Lower leg skin (tissue), 4 donors: ENCODE measurements around the gene DNAJB7. TPM values are rescaled to one million over a fixed set of nuclear protein-coding genes. Genes with fewer than 3 reads are reported as not detected.

Experiments used
- DNase-seq, 2 donors: peaks; one replicate each; pipeline ENCODE4 v3.0.0-alpha.2; 2019; ENCODE audit warnings: low spot score in 2 of 2
- H3K4me3 ChIP-seq: fragments of 200-600 bp; sonication (generic); 2 replicates; pipeline ENCODE4 v1.5.1; 2017; ENCODE audit warnings: mild to moderate bottlenecking, low read depth; ENCODE audit not compliant: poor library complexity, severe bottlenecking
- POLR2A ChIP-seq, 2 donors: fragments of 450-650 bp; IDR thresholded peaks; one replicate each; pipeline ENCODE4 v1.6.1; 2016 to 2017; ENCODE audit warnings: antibody characterized with exemption in 2 of 2, mild to moderate bottlenecking in 1 of 2, moderate library complexity in 1 of 2
- WGBS, 2 donors: methylation state at CpG; one replicate each; pipeline ENCODE4 v1.1.5; 2018; 5-methylcytosine and 5-hydroxymethylcytosine counted together
- intact Hi-C: fragments of 100-400 bp; cut with DNase I; formaldehyde crosslinking; loops from one replicate; pipeline ENCODE4 v1.15.0; 2023; ENCODE audit warnings: low total_unique reads
- total RNA-seq, 4 donors: library from RNA; depleted of rRNA; stranded (reverse); fragments of >200 nt; gene quantifications; one replicate each; pipeline ENCODE4 v1.1.0, GENCODE V29; 2016
- TF ChIP-seq, protein P1 (sequence below), 3 donors: fragments of 450-650 bp; IDR thresholded peaks; one replicate each; pipeline ENCODE4 v1.5.1; 2016; ENCODE audit warnings: antibody characterized with exemption in 3 of 3, mild to moderate bottlenecking in 3 of 3, moderate library complexity in 2 of 3

DNAJB7 gene
- total RNA-seq = not detected

DNA sequence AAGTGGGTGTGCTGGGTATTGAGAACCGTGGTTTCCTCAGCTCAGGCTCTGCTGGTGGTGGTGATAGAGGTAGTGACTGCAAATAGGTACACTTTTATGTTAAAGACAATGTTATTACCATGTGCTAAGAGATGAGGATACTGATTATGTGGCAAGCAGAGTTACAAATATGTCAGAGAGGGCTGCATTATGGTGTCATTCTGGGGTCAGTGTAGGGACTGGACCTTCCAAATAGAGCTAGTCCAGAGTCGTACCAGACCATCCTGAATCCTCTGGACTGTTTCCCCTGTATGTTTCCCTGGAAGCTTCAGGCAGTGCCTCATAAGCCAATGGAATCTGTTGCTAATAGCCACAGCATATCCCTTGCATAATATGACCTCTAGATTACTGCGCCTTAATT, at the start of gene DNAJB7:
DNAJB7 (minus strand) TSS at position 101 of the 400 bp plus-strand sequence. CDS start 119 bp downstream, outside the sequence.
- no peak for DNase-seq
- no peak within 1 kb of the TSS for H3K4me3 ChIP-seq
- intact Hi-C loops = no loop called here
- TF ChIP-seq, protein P1, sequence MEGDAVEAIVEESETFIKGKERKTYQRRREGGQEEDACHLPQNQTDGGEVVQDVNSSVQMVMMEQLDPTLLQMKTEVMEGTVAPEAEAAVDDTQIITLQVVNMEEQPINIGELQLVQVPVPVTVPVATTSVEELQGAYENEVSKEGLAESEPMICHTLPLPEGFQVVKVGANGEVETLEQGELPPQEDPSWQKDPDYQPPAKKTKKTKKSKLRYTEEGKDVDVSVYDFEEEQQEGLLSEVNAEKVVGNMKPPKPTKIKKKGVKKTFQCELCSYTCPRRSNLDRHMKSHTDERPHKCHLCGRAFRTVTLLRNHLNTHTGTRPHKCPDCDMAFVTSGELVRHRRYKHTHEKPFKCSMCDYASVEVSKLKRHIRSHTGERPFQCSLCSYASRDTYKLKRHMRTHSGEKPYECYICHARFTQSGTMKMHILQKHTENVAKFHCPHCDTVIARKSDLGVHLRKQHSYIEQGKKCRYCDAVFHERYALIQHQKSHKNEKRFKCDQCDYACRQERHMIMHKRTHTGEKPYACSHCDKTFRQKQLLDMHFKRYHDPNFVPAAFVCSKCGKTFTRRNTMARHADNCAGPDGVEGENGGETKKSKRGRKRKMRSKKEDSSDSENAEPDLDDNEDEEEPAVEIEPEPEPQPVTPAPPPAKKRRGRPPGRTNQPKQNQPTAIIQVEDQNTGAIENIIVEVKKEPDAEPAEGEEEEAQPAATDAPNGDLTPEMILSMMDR (IDR thresholded peaks at IDR 0.05) = no peak
- TF ChIP-seq POLR2A (IDR thresholded peaks at IDR 0.05) = no peak
- 90% methylated on average over 3 of the region's 3 CpGs for WGBS, 2 donors

- no peak for DNase-seq
- intact Hi-C loops = no loop called here
- no peak overlapping the region for H3K4me3 ChIP-seq
- 93 to 95% methylated on average over 6 of the region's 6 CpGs for WGBS, 2 donors
- TF ChIP-seq POLR2A (IDR thresholded peaks at IDR 0.05) = no peak
- TF ChIP-seq, protein P1 (IDR thresholded peaks at IDR 0.05) = no peak
Observed at GRCh38 chr22:40908895-40909294, 47.0 kb upstream of the DNAJB7 start.

- 94 to 96% methylated on average over 1 of the region's 1 CpG for WGBS, 2 donors
- DNase-seq = no peak
- intact Hi-C loops = no loop called here
Observed at GRCh38 chr22:40904101-40904500, 42.2 kb upstream of the DNAJB7 start.

GRCh38 chr22:40898850-40899357, 37.0 kb upstream of the DNAJB7 start:
- no peak overlapping the region for H3K4me3 ChIP-seq
- TF ChIP-seq, protein P1 (IDR thresholded peaks at IDR 0.05) = no peak
- TF ChIP-seq POLR2A (IDR thresholded peaks at IDR 0.05) = no peak
- no peak for DNase-seq
- 36% methylated on average over 3 of the region's 3 CpGs for WGBS, 2 donors
- intact Hi-C loops = no loop called here

More at GRCh38 chr22:40904101-40904500, 42.2 kb upstream of the DNAJB7 start:
- TF ChIP-seq, protein P1 (IDR thresholded peaks at IDR 0.05) = no peak
- no peak overlapping the region for H3K4me3 ChIP-seq

DNA sequence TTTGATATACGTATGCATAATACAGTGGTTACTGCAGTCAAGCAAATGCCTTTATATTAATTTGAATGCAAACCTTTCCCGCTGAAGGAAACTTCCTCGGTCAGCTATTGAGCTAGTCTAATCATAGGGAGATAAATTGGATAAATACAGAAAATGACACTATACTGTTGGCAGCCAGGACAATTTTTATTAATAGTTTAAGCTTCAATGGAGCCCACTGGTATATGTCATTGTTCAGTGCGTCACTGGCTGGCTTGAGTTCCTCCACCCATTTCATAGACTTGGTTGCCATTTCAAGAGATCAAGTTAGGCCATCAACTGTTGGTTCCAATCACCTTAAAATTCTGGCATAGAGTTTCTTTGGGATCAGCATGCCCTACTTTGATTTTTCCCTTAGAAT, 32.5 kb upstream of the DNAJB7 start:
- no peak for DNase-seq
- 95 to 96% methylated on average over 4 of the region's 4 CpGs for WGBS, 2 donors
- intact Hi-C loops = no loop called here
- H3K4me3 ChIP-seq = no peak overlapping the region
- TF ChIP-seq, protein P1 (IDR thresholded peaks at IDR 0.05) = no peak
- no peak for TF ChIP-seq POLR2A (IDR thresholded peaks at IDR 0.05)

DNA sequence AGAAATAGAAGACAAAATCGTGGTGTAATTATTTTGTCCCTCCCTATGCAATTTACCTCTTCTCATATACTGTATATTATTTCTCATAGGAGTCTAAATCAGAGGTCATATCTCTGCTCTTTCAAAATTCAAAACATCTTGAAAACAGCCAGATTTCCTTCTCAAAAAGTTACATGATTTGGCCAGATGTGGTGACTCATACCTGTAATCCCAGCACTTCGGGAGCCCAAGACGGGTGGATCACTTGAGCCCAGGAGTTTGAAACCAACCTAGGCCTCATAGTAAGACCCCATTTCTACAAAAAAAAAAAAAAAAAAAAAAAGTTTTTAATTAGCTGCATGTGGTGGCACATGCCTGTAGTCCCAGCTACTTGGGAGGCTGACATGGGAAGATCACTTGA, 29.0 kb upstream of the DNAJB7 start:
- DNase-seq = no peak
- no peak for TF ChIP-seq POLR2A (IDR thresholded peaks at IDR 0.05)
- TF ChIP-seq, protein P1 (IDR thresholded peaks at IDR 0.05) = no peak
- 80 to 92% methylated on average over 3 of the region's 3 CpGs for WGBS, 2 donors
- H3K4me3 ChIP-seq = no peak overlapping the region
- intact Hi-C loops = no loop called here
